Measurements from ENCODE around the gene OTUB2.

The OTUB2 gene

DNA sequence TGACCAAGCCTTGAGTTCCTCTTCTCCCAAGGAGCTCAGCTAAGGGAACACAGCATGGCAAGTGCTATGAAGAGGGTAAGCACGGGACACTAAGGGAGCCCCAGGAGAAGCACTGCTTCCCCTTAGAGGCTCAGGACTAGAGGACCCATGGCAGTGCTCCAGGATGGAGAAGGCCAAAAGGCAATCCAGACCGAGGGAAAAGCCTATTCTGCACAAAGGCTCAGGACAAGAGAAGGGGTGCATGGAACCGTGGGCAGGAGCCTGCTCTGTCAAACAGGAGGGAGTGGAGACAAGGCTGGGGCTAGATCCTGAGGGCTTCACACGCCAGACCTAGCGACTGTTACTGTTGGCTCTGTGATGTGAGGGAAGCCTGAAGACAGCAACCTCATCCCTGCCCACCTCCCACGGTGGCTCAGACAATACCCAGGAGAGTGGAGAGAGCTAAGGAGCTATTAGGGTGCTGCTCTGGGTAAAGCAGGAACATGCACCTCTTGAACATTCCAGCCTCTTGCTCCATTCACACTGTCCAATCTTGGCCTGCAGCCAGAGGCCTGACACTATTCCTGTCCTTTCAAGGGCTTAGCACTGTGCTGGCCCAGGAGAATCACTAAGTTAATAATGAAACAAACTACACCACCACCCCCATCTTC is 24.2 kb downstream of the OTUB2 start:
- Histone ChIP-seq H3K27ac (ENCODE audit: low read depth, low read length, severe bottlenecking) (no peak overlapping the region), H3K4me3 (ENCODE audit: extremely low read depth, insufficient read depth, low read length, poor library complexity, severe bottlenecking) (no peak overlapping the region), H3K9me3 (ENCODE audit: control insufficient read depth, low read length) (no peaks in the 10 kb centered on the region), H3K36me3 (ENCODE audit: control insufficient read depth, insufficient read depth, low read length) (peaks cover 95% of the 10 kb centered on the region), H3K4me1 (ENCODE audit: control insufficient read depth, insufficient read depth, low read length, poor library complexity, severe bottlenecking) (no peaks in the 10 kb centered on the region)
- WGBS, 2 experiments (ENCODE audit: insufficient coverage in 2 of 2): 98 to 99% methylated on average over 4 to 5 of the region's 6 CpGs

DNA sequence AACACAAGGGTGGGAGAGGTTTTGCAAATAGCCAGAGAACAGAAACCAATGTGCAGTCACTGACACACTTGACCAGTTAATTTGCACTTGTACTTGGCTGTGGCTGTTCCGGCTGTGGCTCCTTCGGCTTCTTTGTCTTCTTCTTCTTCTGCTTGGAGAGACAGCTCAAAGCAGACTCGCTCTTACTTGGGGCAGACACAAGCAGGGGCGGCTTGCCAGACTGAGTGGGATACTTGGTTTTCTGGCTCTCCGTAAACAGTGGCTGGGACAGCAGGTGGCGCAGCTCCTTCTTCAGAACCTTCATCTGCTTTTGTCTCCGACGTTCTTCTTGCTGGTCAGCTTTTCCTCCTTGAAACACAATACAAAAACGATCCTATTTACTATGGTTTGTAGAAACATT is 25.0 kb downstream of the OTUB2 start:
- H3K27ac ChIP-seq (ENCODE audit: low read depth, low read length, severe bottlenecking): no peak overlapping the region
- H3K4me1 ChIP-seq (ENCODE audit: control insufficient read depth, insufficient read depth, low read length, poor library complexity, severe bottlenecking): no peaks in the 10 kb centered on the region
- no peak overlapping the region for H3K4me3 ChIP-seq (ENCODE audit: extremely low read depth, insufficient read depth, low read length, poor library complexity, severe bottlenecking)
- WGBS, 2 experiments (ENCODE audit: insufficient coverage in 2 of 2): 80 to 89% methylated on average over 8 to 9 of the region's 9 CpGs
- H3K36me3 ChIP-seq (ENCODE audit: control insufficient read depth, insufficient read depth, low read length): peaks cover 96% of the 10 kb centered on the region
- no peaks in the 10 kb centered on the region for H3K9me3 ChIP-seq (ENCODE audit: control insufficient read depth, low read length)

DNA sequence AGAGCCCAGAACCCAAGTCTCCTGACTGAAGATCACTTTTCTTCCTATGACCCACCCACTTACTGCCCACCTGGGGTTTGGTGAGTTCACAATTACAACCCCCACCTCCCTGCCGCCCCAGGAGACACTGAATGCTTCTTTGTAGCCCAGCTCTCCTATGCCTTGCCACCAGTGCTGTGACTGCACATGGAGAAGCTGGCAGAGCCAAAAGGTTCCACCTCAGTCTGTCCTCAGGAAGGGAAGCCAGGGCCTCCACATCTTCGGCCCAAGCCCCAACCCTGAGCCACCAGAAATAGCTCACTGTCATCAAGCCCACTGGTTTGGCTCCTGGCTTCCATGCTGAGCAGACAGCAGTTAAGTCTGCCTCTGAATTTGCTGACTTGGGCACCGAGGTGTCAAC is 25.6 kb downstream of the OTUB2 start:
- H3K9me3 ChIP-seq (ENCODE audit: control insufficient read depth, low read length): no peaks in the 10 kb centered on the region
- H3K36me3 ChIP-seq (ENCODE audit: control insufficient read depth, insufficient read depth, low read length): peaks cover 97% of the 10 kb centered on the region
- 85 to 100% methylated on average over 1 to 3 of the region's 3 CpGs for WGBS, 2 experiments (ENCODE audit: insufficient coverage in 2 of 2)
- no peaks in the 10 kb centered on the region for H3K4me1 ChIP-seq (ENCODE audit: control insufficient read depth, insufficient read depth, low read length, poor library complexity, severe bottlenecking)
- H3K4me3 ChIP-seq (ENCODE audit: extremely low read depth, insufficient read depth, low read length, poor library complexity, severe bottlenecking): no peak overlapping the region
- no peak overlapping the region for H3K27ac ChIP-seq (ENCODE audit: low read depth, low read length, severe bottlenecking)

GRCh38 chr14:94052199-94052598 is 26.1 kb downstream of the OTUB2 start:
- Histone ChIP-seq H3K4me1 (ENCODE audit: control insufficient read depth, insufficient read depth, low read length, poor library complexity, severe bottlenecking) (no peaks in the 10 kb centered on the region), H3K36me3 (ENCODE audit: control insufficient read depth, insufficient read depth, low read length) (peaks cover 97% of the 10 kb centered on the region), H3K27ac (ENCODE audit: low read depth, low read length, severe bottlenecking) (no peak overlapping the region), H3K4me3 (ENCODE audit: extremely low read depth, insufficient read depth, low read length, poor library complexity, severe bottlenecking) (no peak overlapping the region), H3K9me3 (ENCODE audit: control insufficient read depth, low read length) (no peaks in the 10 kb centered on the region)
- WGBS, 2 experiments (ENCODE audit: insufficient coverage in 2 of 2): 91 to 92% methylated on average over 1 of the region's 1 CpG

- Histone ChIP-seq H3K4me1 (ENCODE audit: control insufficient read depth, insufficient read depth, low read length, poor library complexity, severe bottlenecking) (no peaks in the 10 kb centered on the region), H3K36me3 (ENCODE audit: control insufficient read depth, insufficient read depth, low read length) (peaks cover 97% of the 10 kb centered on the region), H3K27ac (ENCODE audit: low read depth, low read length, severe bottlenecking) (no peak overlapping the region), H3K4me3 (ENCODE audit: extremely low read depth, insufficient read depth, low read length, poor library complexity, severe bottlenecking) (no peak overlapping the region), H3K9me3 (ENCODE audit: control insufficient read depth, low read length) (no peaks in the 10 kb centered on the region)
- WGBS, 2 experiments (ENCODE audit: insufficient coverage in 2 of 2): 93 to 100% methylated on average over 1 to 2 of the region's 4 CpGs
Measured at GRCh38 chr14:94052662-94053061, 26.5 kb downstream of the OTUB2 start.

- no peak overlapping the region for H3K27ac ChIP-seq (ENCODE audit: low read depth, low read length, severe bottlenecking)
- WGBS, 2 experiments (ENCODE audit: insufficient coverage in 2 of 2): 100% methylated on average over 1 of the region's 1 CpG
- no peaks in the 10 kb centered on the region for H3K9me3 ChIP-seq (ENCODE audit: control insufficient read depth, low read length)
- H3K36me3 ChIP-seq (ENCODE audit: control insufficient read depth, insufficient read depth, low read length): peaks cover 96% of the 10 kb centered on the region
- no peaks in the 10 kb centered on the region for H3K4me1 ChIP-seq (ENCODE audit: control insufficient read depth, insufficient read depth, low read length, poor library complexity, severe bottlenecking)
- no peak overlapping the region for H3K4me3 ChIP-seq (ENCODE audit: extremely low read depth, insufficient read depth, low read length, poor library complexity, severe bottlenecking)
Measured at GRCh38 chr14:94054401-94054800, 28.3 kb downstream of the OTUB2 start.

DNA sequence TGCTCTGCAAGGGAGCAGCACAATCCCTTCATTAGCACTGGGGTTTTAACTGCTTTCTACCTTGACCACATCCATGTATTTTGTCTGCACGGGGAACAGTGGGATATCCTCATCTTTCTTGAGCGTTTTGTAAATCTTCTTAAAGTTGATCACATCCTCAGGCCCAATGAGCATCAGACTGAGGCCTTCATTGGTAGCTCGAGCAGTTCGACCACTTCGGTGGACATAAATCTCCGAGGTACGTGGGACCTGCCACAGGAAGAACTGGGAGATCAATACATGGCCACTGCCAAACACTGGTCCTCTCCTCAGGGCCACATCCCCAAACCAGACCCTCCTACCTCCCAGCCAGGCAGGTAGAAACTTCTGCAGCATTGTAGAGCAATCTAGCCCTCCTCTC is 28.8 kb downstream of the OTUB2 start:
- H3K4me3 ChIP-seq (ENCODE audit: extremely low read depth, insufficient read depth, low read length, poor library complexity, severe bottlenecking): no peak overlapping the region
- H3K27ac ChIP-seq (ENCODE audit: low read depth, low read length, severe bottlenecking): no peak overlapping the region
- no peaks in the 10 kb centered on the region for H3K4me1 ChIP-seq (ENCODE audit: control insufficient read depth, insufficient read depth, low read length, poor library complexity, severe bottlenecking)
- H3K9me3 ChIP-seq (ENCODE audit: control insufficient read depth, low read length): no peaks in the 10 kb centered on the region
- 91 to 99% methylated on average over 7 of the region's 7 CpGs for WGBS, 2 experiments (ENCODE audit: insufficient coverage in 2 of 2)
- H3K36me3 ChIP-seq (ENCODE audit: control insufficient read depth, insufficient read depth, low read length): peaks cover 96% of the 10 kb centered on the region

- Histone ChIP-seq H3K4me1 (ENCODE audit: control insufficient read depth, insufficient read depth, low read length, poor library complexity, severe bottlenecking) (no peaks in the 10 kb centered on the region), H3K36me3 (ENCODE audit: control insufficient read depth, insufficient read depth, low read length) (peaks cover 96% of the 10 kb centered on the region), H3K27ac (ENCODE audit: low read depth, low read length, severe bottlenecking) (no peak overlapping the region), H3K4me3 (ENCODE audit: extremely low read depth, insufficient read depth, low read length, poor library complexity, severe bottlenecking) (no peak overlapping the region), H3K9me3 (ENCODE audit: control insufficient read depth, low read length) (no peaks in the 10 kb centered on the region)
- WGBS, 2 experiments (ENCODE audit: insufficient coverage in 2 of 2): 92 to 98% methylated on average over 4 to 5 of the region's 6 CpGs
Measured at GRCh38 chr14:94056579-94057308, 30.6 kb downstream of the OTUB2 start.

DNA sequence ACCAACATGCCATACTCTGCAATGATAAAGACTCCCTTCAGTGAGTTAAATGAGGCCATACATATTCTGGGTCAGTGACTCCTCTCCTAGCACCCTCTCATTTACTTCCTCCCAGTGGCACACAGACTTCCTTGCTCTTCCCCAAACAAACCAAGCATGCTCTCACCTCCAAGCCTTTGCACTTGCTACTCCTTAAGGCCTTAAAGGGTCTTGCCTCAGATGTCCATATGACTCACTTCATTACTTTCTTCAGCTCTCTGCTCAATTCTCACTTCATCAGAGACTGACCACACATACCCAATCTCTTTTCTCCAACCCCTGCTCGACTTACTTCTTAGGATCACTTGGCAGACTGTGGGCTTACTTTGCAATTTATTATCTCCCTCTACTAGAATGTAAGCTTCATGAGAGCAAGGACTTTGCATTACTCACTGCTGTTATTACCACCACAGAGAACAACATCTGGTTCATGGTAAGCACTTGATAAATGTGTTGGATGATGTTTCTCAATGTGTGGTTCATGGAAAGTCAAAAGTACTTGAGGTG is 32.1 kb downstream of the OTUB2 start:
- 100% methylated on average over 1 of the region's 1 CpG for WGBS, 2 experiments (ENCODE audit: insufficient coverage in 2 of 2)
- H3K9me3 ChIP-seq (ENCODE audit: control insufficient read depth, low read length): no peaks in the 10 kb centered on the region
- H3K4me3 ChIP-seq (ENCODE audit: extremely low read depth, insufficient read depth, low read length, poor library complexity, severe bottlenecking): no peak overlapping the region
- peaks cover 3% of the 10 kb centered on the region for H3K4me1 ChIP-seq (ENCODE audit: control insufficient read depth, insufficient read depth, low read length, poor library complexity, severe bottlenecking)
- H3K36me3 ChIP-seq (ENCODE audit: control insufficient read depth, insufficient read depth, low read length): peaks cover 93% of the 10 kb centered on the region
- no peak overlapping the region for H3K27ac ChIP-seq (ENCODE audit: low read depth, low read length, severe bottlenecking)

DNA sequence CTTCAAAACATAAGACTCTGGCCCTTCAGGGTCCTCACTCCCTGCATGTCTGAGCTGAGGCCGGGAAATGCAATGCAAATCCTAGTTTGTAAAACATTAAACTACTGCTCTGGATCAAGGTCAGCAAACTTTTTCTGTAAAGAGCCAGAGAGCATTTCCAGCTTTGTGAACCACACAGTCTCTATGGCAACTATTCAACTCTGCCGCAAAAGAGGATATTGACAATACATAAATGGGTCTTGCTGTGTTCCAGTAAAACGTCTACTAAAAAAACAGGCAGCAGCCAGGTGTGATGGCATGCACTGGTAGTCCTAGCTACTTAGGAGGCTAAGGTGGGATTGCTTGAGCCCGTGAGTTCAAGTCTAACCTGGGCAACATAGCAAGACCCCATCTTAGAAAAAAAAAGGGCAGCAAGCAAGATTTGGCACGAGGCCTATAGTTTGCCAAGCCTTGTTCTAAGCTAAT is 32.6 kb downstream of the OTUB2 start:
- H3K4me1 ChIP-seq (ENCODE audit: control insufficient read depth, insufficient read depth, low read length, poor library complexity, severe bottlenecking): peaks cover 3% of the 10 kb centered on the region
- H3K9me3 ChIP-seq (ENCODE audit: control insufficient read depth, low read length): no peaks in the 10 kb centered on the region
- H3K4me3 ChIP-seq (ENCODE audit: extremely low read depth, insufficient read depth, low read length, poor library complexity, severe bottlenecking): no peak overlapping the region
- H3K36me3 ChIP-seq (ENCODE audit: control insufficient read depth, insufficient read depth, low read length): peaks cover 89% of the 10 kb centered on the region
- H3K27ac ChIP-seq (ENCODE audit: low read depth, low read length, severe bottlenecking): no peak overlapping the region
- WGBS, 2 experiments (ENCODE audit: insufficient coverage in 2 of 2): 84 to 96% methylated on average over 5 of the region's 5 CpGs

DNA sequence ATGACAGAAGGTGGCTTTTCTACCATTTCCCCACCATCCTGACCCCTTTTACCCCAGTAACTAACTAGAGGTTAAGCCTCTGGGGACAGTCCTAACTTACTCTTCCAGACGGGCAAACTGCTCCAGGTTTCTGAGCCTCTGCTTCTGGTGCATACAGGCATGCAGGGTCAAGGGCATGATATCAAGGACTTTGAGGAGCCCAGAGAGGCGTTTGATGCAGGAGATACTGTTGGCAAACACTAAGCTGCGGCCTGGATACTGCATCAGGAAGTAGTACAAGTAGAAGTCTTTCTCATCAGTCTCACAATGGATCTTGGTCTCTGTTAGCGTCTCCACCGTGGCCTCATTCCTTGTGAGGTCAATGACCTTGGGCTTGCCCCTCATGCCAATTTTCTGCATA is 33.9 kb downstream of the OTUB2 start:
- H3K27ac ChIP-seq (ENCODE audit: low read depth, low read length, severe bottlenecking): no peak overlapping the region
- H3K36me3 ChIP-seq (ENCODE audit: control insufficient read depth, insufficient read depth, low read length): peaks cover 82% of the 10 kb centered on the region
- H3K9me3 ChIP-seq (ENCODE audit: control insufficient read depth, low read length): no peaks in the 10 kb centered on the region
- H3K4me1 ChIP-seq (ENCODE audit: control insufficient read depth, insufficient read depth, low read length, poor library complexity, severe bottlenecking): peaks cover 3% of the 10 kb centered on the region
- H3K4me3 ChIP-seq (ENCODE audit: extremely low read depth, insufficient read depth, low read length, poor library complexity, severe bottlenecking): no peak overlapping the region
- 92 to 98% methylated on average over 5 of the region's 5 CpGs for WGBS, 2 experiments (ENCODE audit: insufficient coverage in 2 of 2)

Data from mesodermal cell (in vitro differentiated cells).